Panc1 (cell line): ENCODE measurements around the gene TF.

Experiments
- POLR2AphosphoS5 ChIP-seq: IDR thresholded peaks from 2 replicates; pipeline ENCODE4 v1.6.1; 2012; ENCODE audit warnings: mild to moderate bottlenecking, low read depth, low read length, moderate library complexity
- SIN3A ChIP-seq: IDR thresholded peaks from 2 replicates; pipeline ENCODE4 v1.6.1; 2012; ENCODE audit warnings: low read depth, mild to moderate bottlenecking, low read length, moderate library complexity, borderline replicate concordance; ENCODE audit not compliant: insufficient read depth
- TF ChIP-seq, protein P1 (sequence below): fragments of 450-650 bp; IDR thresholded peaks from 2 replicates; pipeline ENCODE4 v1.5.1; 2017; ENCODE audit warnings: mild to moderate bottlenecking
- TF ChIP-seq, protein P2 (sequence below), 2 experiments: IDR thresholded peaks; 2 replicates each; pipeline ENCODE4 v1.6.1; 2011 to 2012; ENCODE audit warnings: low read depth in 2 of 2, control low read depth in 1 of 2, low read length in 1 of 2, mild to moderate bottlenecking in 1 of 2, moderate library complexity in 1 of 2; ENCODE audit not compliant: insufficient read depth in 1 of 2

GRCh38 chr3:133762539-133762938 lies 16.3 kb downstream of the TF start:
- TF ChIP-seq, protein P1, sequence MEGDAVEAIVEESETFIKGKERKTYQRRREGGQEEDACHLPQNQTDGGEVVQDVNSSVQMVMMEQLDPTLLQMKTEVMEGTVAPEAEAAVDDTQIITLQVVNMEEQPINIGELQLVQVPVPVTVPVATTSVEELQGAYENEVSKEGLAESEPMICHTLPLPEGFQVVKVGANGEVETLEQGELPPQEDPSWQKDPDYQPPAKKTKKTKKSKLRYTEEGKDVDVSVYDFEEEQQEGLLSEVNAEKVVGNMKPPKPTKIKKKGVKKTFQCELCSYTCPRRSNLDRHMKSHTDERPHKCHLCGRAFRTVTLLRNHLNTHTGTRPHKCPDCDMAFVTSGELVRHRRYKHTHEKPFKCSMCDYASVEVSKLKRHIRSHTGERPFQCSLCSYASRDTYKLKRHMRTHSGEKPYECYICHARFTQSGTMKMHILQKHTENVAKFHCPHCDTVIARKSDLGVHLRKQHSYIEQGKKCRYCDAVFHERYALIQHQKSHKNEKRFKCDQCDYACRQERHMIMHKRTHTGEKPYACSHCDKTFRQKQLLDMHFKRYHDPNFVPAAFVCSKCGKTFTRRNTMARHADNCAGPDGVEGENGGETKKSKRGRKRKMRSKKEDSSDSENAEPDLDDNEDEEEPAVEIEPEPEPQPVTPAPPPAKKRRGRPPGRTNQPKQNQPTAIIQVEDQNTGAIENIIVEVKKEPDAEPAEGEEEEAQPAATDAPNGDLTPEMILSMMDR: no peak
- TF ChIP-seq POLR2AphosphoS5 (no peak), SIN3A (no peak)
- TF ChIP-seq, protein P2, sequence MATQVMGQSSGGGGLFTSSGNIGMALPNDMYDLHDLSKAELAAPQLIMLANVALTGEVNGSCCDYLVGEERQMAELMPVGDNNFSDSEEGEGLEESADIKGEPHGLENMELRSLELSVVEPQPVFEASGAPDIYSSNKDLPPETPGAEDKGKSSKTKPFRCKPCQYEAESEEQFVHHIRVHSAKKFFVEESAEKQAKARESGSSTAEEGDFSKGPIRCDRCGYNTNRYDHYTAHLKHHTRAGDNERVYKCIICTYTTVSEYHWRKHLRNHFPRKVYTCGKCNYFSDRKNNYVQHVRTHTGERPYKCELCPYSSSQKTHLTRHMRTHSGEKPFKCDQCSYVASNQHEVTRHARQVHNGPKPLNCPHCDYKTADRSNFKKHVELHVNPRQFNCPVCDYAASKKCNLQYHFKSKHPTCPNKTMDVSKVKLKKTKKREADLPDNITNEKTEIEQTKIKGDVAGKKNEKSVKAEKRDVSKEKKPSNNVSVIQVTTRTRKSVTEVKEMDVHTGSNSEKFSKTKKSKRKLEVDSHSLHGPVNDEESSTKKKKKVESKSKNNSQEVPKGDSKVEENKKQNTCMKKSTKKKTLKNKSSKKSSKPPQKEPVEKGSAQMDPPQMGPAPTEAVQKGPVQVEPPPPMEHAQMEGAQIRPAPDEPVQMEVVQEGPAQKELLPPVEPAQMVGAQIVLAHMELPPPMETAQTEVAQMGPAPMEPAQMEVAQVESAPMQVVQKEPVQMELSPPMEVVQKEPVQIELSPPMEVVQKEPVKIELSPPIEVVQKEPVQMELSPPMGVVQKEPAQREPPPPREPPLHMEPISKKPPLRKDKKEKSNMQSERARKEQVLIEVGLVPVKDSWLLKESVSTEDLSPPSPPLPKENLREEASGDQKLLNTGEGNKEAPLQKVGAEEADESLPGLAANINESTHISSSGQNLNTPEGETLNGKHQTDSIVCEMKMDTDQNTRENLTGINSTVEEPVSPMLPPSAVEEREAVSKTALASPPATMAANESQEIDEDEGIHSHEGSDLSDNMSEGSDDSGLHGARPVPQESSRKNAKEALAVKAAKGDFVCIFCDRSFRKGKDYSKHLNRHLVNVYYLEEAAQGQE (IDR thresholded peaks at IDR 0.05; ENCODE audit: insufficient read depth in 1 of 2, low read depth in 2 of 2, low read length in 1 of 2): no peak
